B cell (primary cell): ENCODE data around the gene AGAP1.

ENCODE experiments used
- CTCF ChIP-seq: fragments of 200-600 bp; IDR thresholded peaks from one replicate; pipeline ENCODE4 v1.8.0; 2022; ENCODE audit warnings: antibody characterized with exemption, mild to moderate bottlenecking
- EZH2 ChIP-seq: IDR thresholded peaks from 2 replicates; pipeline ENCODE4 v1.6.1; 2012; ENCODE audit warnings: borderline replicate concordance, low read depth, mild to moderate bottlenecking, moderate library complexity, low read length; ENCODE audit not compliant: insufficient read depth, poor library complexity, severe bottlenecking

GRCh38 chr2:235803028-235803427 is 309.2 kb downstream of the AGAP1 start:
- no peak for TF ChIP-seq EZH2
- no peak for TF ChIP-seq CTCF
